Mucosa of descending colon (tissue), 3 donors: ENCODE measurements around the gene HAUS8. TPM values are rescaled to one million over a fixed set of nuclear protein-coding genes. Genes with fewer than 3 reads are reported as not detected.

Source experiments
- ATAC-seq: fragments of 200-7000 bp; cut with Tn5 transposase; one replicate; pipeline ENCODE4 v1.9.1; 2020; ENCODE audit warnings: mild to moderate bottlenecking, moderate library complexity
- DNase-seq, 3 donors: peaks; one replicate each; pipeline ENCODE4 v3.0.0-alpha.2; 2020
- H3K36me3 ChIP-seq: fragments of 200-600 bp; one replicate; pipeline ENCODE4 v1.8.0; 2021; ENCODE audit warnings: low read depth, mild to moderate bottlenecking
- H3K4me1 ChIP-seq: fragments of 200-600 bp; one replicate; pipeline ENCODE4 v1.8.0; 2021; ENCODE audit warnings: low read depth, mild to moderate bottlenecking
- H3K4me3 ChIP-seq: fragments of 200-600 bp; one replicate; pipeline ENCODE4 v1.8.0; 2021; ENCODE audit warnings: mild to moderate bottlenecking
- H3K9me3 ChIP-seq: fragments of 200-600 bp; one replicate; pipeline ENCODE4 v1.8.0; 2021; ENCODE audit warnings: mild to moderate bottlenecking
- CTCF ChIP-seq: fragments of 200-600 bp; IDR thresholded peaks from one replicate; pipeline ENCODE4 v1.8.0; 2022; ENCODE audit warnings: antibody characterized with exemption, mild to moderate bottlenecking
- intact Hi-C, 2 donors: fragments of 100-400 bp; cut with DNase I in 1 of 2; cut with micrococcal nuclease in 1 of 2; formaldehyde crosslinking; loops; one replicate each; pipeline versions ENCODE4 v1.11.0 to v1.11.1; 2022; cut with DNase I, micrococcal nuclease
- total RNA-seq, 3 donors: library from RNA; stranded (reverse); fragmentation: NEBNext Ultra II Directional in 2 of 3; extraction: Animal tissue kit (Norgen Biotek cat#: 25700) in 2 of 3; gene quantifications; one replicate each; pipeline versions ENCODE4 v1.2.1 to v1.2.4, GENCODE V29; 2021 to 2023
- donor health status: DM: no; HTN: no; CAD: no; lungs with moderate emphysema.
- donor health status: DM: no; HTN: no; CAD: no.
- donor health status: DM: no; HTN: yes; CAD: no.

HAUS8 gene
- total RNA-seq, 3 donors from 2014 or later: 12.2 to 16.6 (median 13.6) TPM

GRCh38 chr19:17111766-17112165 is 36.5 kb upstream of the HAUS8 start:
- ATAC-seq (no peak), DNase-seq (no peak)
- intact Hi-C loops: no loop called here
- Histone ChIP-seq H3K4me1 (peaks cover 6% of the 10 kb centered on the region), H3K9me3 (no peaks in the 10 kb centered on the region), H3K36me3 (no peaks in the 10 kb centered on the region), H3K4me3 (no peak overlapping the region)
- TF ChIP-seq CTCF: no peak

- H3K4me1 ChIP-seq: peaks cover 6% of the 10 kb centered on the region
- no peaks in the 10 kb centered on the region for H3K36me3 ChIP-seq
- intact Hi-C loops: no loop called here
- no peak for TF ChIP-seq CTCF
- no peak overlapping the region for H3K4me3 ChIP-seq
- no peaks in the 10 kb centered on the region for H3K9me3 ChIP-seq
- DNase-seq: no peak
- no peak for ATAC-seq
These were observed 35.3 kb upstream of the HAUS8 start for GRCh38 chr19:17110599-17110966.

- ATAC-seq (peak; percentile 54), DNase-seq (peak; percentile 52 to 82 (median 53))
- intact Hi-C loops: no loop called here
- H3K9me3 ChIP-seq: no peaks in the 10 kb centered on the region
- no peaks in the 10 kb centered on the region for H3K36me3 ChIP-seq
- no peak overlapping the region for H3K4me3 ChIP-seq
- peaks cover 6% of the 10 kb centered on the region for H3K4me1 ChIP-seq
- TF ChIP-seq CTCF: no peak
These were observed 34.8 kb upstream of the HAUS8 start for GRCh38 chr19:17109962-17110598.

GRCh38 chr19:17109300-17109699 is 34.0 kb upstream of the HAUS8 start:
- DNase-seq (no peak), ATAC-seq (no peak)
- H3K4me1 ChIP-seq: peaks cover 6% of the 10 kb centered on the region
- no peak overlapping the region for H3K4me3 ChIP-seq
- H3K9me3 ChIP-seq: no peaks in the 10 kb centered on the region
- no peak for TF ChIP-seq CTCF
- no peaks in the 10 kb centered on the region for H3K36me3 ChIP-seq
- intact Hi-C loops: no loop called here

GRCh38 chr19:17108453-17108784 is 33.2 kb upstream of the HAUS8 start:
- ATAC-seq (no peak), DNase-seq (no peak)
- H3K4me1 ChIP-seq: peaks cover 6% of the 10 kb centered on the region
- TF ChIP-seq CTCF: no peak
- intact Hi-C loops: no loop called here
- H3K36me3 ChIP-seq: no peaks in the 10 kb centered on the region
- no peak overlapping the region for H3K4me3 ChIP-seq
- H3K9me3 ChIP-seq: no peaks in the 10 kb centered on the region
